Breast epithelium (tissue), 4 donors: ENCODE data around the gene ANKRD18B. TPM values are rescaled to one million over a fixed set of nuclear protein-coding genes. Genes with fewer than 3 reads are reported as not detected.
"Not testable (repeated sequence)": the region's sequence is repeated elsewhere in the genome, so short reads cannot be mapped to it uniquely, and the experiment has no call there.

Experiments used
- DNase-seq, 2 donors: peaks; one replicate each; pipeline ENCODE4 v3.0.0-alpha.2; 2019; ENCODE audit warnings: low spot score in 2 of 2
- H3K27ac ChIP-seq, 2 donors: fragments of 200-600 bp; sonication (generic) in 1 of 2; one replicate each; pipeline ENCODE4 v1.5.1; 2016 to 2019; ENCODE audit warnings: mild to moderate bottlenecking in 1 of 2
- H3K27me3 ChIP-seq, 2 donors: fragments of 200-600 bp; sonication (generic) in 1 of 2; one replicate each; pipeline versions ENCODE4 v1.5.1 to v1.6.0; 2017 to 2019; ENCODE audit warnings: control low read depth in 1 of 2, mild to moderate bottlenecking in 1 of 2
- H3K36me3 ChIP-seq: fragments of 200-600 bp; one replicate; pipeline ENCODE4 v1.5.1; 2019
- H3K4me1 ChIP-seq, 2 donors: fragments of 200-600 bp; sonication (generic); one replicate each; pipeline ENCODE4 v1.5.1; 2016 to 2019; ENCODE audit warnings: control low read depth in 1 of 2
- H3K4me3 ChIP-seq, 3 donors: fragments of 200-600 bp; sonication (generic); 1 replicate in 2 of 3; 2 replicates in 1 of 3; pipeline ENCODE4 v1.5.1; 2016 to 2019; ENCODE audit warnings: mild to moderate bottlenecking in 3 of 3, moderate library complexity in 2 of 3
- H3K9me3 ChIP-seq, 2 donors: fragments of 200-600 bp; sonication (generic) in 1 of 2; one replicate each; pipeline ENCODE4 v1.5.1; 2016 to 2019; ENCODE audit warnings: control low read depth in 1 of 2
- CTCF ChIP-seq, 3 donors: fragments of 450-650 bp; IDR thresholded peaks; one replicate each; pipeline ENCODE4 v1.5.1; 2016 to 2017; ENCODE audit warnings: antibody characterized with exemption in 3 of 3, mild to moderate bottlenecking in 3 of 3, moderate library complexity in 3 of 3
- POLR2A ChIP-seq: fragments of 450-650 bp; IDR thresholded peaks from one replicate; pipeline ENCODE4 v1.6.1; 2016; ENCODE audit warnings: antibody characterized with exemption, mild to moderate bottlenecking, moderate library complexity
- POLR2AphosphoS5 ChIP-seq, 3 donors: sonication (generic); formaldehyde crosslinking; IDR thresholded peaks; one replicate each; pipeline ENCODE4 v1.6.1; 2017; ENCODE audit warnings: antibody characterized with exemption in 3 of 3
- intact Hi-C: fragments of 100-400 bp; cut with DNase I; formaldehyde crosslinking; loops from one replicate; pipeline ENCODE4 v1.15.1; 2023; ENCODE audit warnings: low total_unique reads
- total RNA-seq, 3 donors: library from RNA; depleted of rRNA; stranded (reverse); fragments of >200 nt; gene quantifications; one replicate each; pipeline ENCODE4 v1.1.0, GENCODE V29; 2016

The ANKRD18B gene
- total RNA-seq, 3 donors from 2014 or later = not detected

DNA sequence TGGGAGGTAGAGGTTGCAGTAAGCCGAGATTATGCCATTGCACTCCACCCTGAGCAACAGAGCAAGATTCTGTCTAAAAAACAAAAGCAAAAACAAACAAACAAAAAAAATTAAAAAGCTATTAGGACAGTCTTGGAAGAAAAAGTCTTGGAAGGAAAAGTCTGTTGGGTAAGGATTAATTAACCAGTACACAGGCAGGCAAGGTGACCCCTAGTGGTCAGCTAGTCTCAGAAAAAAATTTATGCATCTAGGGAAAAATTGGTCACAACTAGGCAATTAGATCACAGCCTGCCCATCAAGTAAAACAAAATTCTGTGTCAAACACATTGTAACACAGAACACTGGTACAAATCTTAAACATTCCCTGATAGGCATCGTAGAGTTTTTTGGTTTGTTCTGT lies 6.7 kb upstream of the ANKRD18B start:
- Histone ChIP-seq H3K27me3 (no peaks in the 10 kb centered on the region), H3K4me1 (no peaks in the 10 kb centered on the region), H3K9me3 (no peaks in the 10 kb centered on the region), H3K36me3 (no peaks in the 10 kb centered on the region), H3K4me3 (no peak overlapping the region), H3K27ac (no peak overlapping the region)
- intact Hi-C loops = no loop called here
- no peak for DNase-seq
- peak in 2 of 3 donors; percentile 29 to 32 for TF ChIP-seq CTCF (IDR thresholded peaks at IDR 0.05)
- TF ChIP-seq POLR2AphosphoS5 (IDR thresholded peaks at IDR 0.05) = no peak
- TF ChIP-seq POLR2A = no peak

DNA sequence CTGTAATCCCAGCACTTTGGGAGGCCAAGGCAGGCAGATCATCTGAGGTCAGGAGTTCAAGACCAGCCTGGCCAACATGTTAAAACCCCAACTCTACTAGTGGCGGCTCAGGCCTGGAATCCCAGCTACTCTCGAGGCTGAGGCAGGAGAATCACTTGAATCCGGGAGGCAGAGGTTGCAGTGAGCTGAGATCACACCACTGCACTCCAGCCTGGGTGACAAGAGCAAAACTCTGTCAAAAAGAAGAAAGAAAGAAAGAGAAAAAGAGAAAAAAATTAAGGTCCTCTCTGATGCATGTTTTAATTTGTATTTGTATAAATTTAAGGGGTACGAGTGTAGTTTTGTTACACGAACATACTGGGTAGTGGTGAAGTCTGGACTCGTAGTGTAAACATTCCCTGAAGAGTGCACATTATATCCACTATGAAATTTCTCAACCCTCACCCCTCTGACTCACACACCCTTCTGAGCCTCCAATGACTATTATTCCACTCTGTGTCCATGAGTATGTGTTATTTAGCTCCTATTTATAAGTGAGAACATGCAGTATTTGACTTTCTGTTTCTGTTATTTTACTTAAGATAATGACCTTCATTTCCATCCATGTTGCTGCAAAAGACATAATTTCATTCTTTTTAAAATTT lies 6.0 kb upstream of the ANKRD18B start:
- not testable (repeated sequence) for H3K4me3 ChIP-seq

DNA sequence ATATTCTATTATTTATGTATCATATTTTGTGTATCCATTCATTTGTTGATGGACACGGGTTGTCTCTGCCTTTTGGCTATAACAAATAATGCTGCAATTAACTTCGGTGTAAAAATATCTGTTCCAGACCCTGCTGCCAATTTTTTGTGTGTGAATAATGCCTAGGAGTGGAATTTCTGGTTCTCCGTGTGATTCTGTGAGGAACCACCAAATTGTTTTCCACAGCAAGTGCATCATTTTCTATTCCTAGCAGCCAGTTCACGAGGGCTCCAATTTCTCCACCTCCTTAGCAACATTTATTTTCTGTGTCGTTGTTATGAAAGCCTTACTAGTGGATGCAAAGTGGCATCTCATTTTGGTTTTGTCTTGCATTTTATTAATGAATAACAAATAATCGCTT lies 2.2 kb upstream of the ANKRD18B start:
- H3K4me1 ChIP-seq, intact Hi-C loops, H3K36me3 ChIP-seq, H3K9me3 ChIP-seq, H3K27ac ChIP-seq, H3K4me3 ChIP-seq, DNase-seq: not testable (repeated sequence)
- H3K27me3 ChIP-seq = peaks cover 6 to 15% of the 10 kb centered on the region in 2 donors

More for the DNA sequence above, 6.0 kb upstream of the ANKRD18B start:
- H3K9me3 ChIP-seq, H3K4me1 ChIP-seq, H3K36me3 ChIP-seq, intact Hi-C loops, H3K27me3 ChIP-seq, DNase-seq, H3K27ac ChIP-seq: not testable (repeated sequence)

DNA sequence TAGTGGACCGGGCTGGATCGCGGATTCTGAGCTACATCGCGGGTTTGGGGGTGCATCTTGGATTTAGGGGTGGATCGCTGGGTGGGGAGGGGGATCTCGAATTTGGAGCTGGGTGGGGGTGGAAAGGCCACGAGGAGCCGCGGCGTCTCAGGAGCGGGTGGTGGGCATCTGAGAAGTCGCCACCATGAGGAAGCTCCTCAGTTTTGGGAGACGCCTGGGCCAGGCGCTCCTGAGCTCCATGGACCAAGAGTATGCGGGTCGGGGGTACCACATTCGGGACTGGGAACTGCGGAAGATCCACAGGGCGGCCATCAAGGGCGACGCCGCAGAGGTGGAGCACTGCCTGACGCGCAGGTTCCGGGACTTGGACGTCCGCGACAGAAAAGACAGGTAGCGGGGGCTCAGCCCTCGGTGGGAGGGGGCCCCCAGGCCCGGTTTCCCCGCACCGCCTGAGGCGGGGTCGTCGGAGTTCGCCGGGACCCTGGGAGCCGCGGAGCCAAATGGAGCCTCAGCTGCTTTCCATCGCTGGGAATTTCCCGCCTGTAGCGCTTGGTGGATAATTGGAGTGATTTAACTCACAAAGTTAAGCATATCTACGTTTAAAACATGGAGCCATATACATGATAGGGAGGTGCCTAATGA lies 376 bp downstream of the ANKRD18B start:
- TF ChIP-seq POLR2AphosphoS5 (IDR thresholded peaks at IDR 0.05) (no peak), CTCF (IDR thresholded peaks at IDR 0.05) (no peak), POLR2A (no peak)
- intact Hi-C loops = no loop called here
- no peak for DNase-seq
- no peaks in the 10 kb centered on the region for H3K9me3 ChIP-seq
- peaks cover 6 to 15% of the 10 kb centered on the region in 2 donors for H3K27me3 ChIP-seq
- peak overlapping the region; percentile 12 to 64 (median 47) for H3K4me3 ChIP-seq
- H3K4me1 ChIP-seq = no peaks in the 10 kb centered on the region
- H3K27ac ChIP-seq = no peak overlapping the region
- no peaks in the 10 kb centered on the region for H3K36me3 ChIP-seq

- peaks cover 6 to 15% of the 10 kb centered on the region in 2 donors for H3K27me3 ChIP-seq
- H3K4me3 ChIP-seq, intact Hi-C loops, DNase-seq, H3K4me1 ChIP-seq, H3K27ac ChIP-seq, H3K36me3 ChIP-seq, H3K9me3 ChIP-seq: not testable (repeated sequence)
These were observed 4.0 kb downstream of the ANKRD18B start for GRCh38 chr9:33528069-33528468.

DNA sequence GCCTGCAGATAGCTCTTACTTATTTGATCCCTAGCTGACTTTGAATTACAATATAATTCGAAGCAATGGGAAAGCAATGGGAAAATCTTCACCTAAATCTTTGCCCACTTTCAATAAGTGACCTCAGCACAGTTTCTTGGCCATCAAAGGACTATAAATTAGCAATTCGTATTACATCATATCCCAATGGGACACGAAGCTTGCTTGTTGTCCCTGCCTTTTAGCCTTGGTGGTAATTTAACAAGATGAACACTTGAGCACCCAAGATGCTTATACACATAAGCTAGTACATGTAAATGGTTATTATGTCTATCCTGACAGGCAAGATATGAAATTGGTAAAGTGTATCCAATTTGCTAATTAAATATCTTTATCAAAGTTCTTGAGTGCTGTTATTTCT lies 9.9 kb downstream of the ANKRD18B start:
- H3K27me3 ChIP-seq, intact Hi-C loops, DNase-seq, H3K27ac ChIP-seq, H3K4me3 ChIP-seq, H3K36me3 ChIP-seq, H3K9me3 ChIP-seq, H3K4me1 ChIP-seq: not testable (repeated sequence)

- no peak for DNase-seq
- TF ChIP-seq CTCF (IDR thresholded peaks at IDR 0.05) = no peak
- no peak for TF ChIP-seq POLR2AphosphoS5 (IDR thresholded peaks at IDR 0.05)
- no peaks in the 10 kb centered on the region for H3K36me3 ChIP-seq
- no peaks in the 10 kb centered on the region for H3K4me1 ChIP-seq
- no peaks in the 10 kb centered on the region for H3K27me3 ChIP-seq
- intact Hi-C loops = no loop called here
- H3K9me3 ChIP-seq = no peaks in the 10 kb centered on the region
- H3K27ac ChIP-seq = no peak overlapping the region
- H3K4me3 ChIP-seq = no peak overlapping the region
These were observed 11.5 kb downstream of the ANKRD18B start for GRCh38 chr9:33535541-33535940.

DNA sequence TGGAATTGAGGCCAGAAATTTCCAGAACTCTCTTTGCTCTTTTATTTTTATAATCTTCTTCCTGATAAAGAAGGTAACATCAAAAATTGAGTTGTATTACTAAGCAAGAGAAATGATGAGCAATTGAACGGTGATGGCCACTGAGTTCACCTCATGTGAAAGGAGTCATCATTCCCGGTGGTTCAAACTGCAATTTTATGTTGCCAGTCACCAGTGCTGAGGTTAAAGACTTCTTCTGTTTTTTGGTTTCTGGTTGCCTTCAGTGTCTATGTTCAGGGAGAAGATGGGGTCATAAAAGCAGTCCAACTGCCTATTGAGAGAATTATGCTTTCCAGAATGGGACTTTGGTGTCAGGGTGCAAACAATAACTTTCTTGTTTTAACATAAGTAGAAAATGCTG lies 19.4 kb downstream of the ANKRD18B start:
- H3K27ac ChIP-seq, H3K27me3 ChIP-seq, DNase-seq, H3K9me3 ChIP-seq, intact Hi-C loops, H3K4me3 ChIP-seq, H3K4me1 ChIP-seq, H3K36me3 ChIP-seq: not testable (repeated sequence)

DNA sequence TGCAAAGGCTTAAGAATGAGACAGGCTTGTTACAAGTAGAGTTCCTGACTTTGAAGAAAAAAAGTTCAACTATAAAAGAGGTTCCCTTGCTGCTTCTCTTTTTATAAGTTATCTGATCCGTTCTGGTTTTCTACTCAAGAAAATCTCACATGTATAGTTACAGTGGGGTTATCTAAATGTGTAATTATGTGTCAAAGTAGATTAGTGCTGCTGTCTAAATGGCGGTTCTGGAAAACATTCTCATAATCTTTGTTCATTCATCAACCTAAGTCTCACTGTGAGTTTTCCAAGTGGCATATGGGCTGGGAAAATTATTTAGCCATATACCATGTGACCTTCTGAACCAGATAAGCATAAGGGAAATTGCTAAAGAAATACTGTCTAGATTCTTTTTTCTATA lies 21.7 kb downstream of the ANKRD18B start:
- not testable (repeated sequence) for H3K36me3 ChIP-seq

GRCh38 chr9:33548816-33549215 lies 24.8 kb downstream of the ANKRD18B start:
- DNase-seq, intact Hi-C loops, H3K9me3 ChIP-seq, H3K27ac ChIP-seq, H3K36me3 ChIP-seq, H3K4me1 ChIP-seq, H3K27me3 ChIP-seq, H3K4me3 ChIP-seq: not testable (repeated sequence)

More for the DNA sequence above, 21.7 kb downstream of the ANKRD18B start:
- intact Hi-C loops, H3K9me3 ChIP-seq, H3K27me3 ChIP-seq, H3K27ac ChIP-seq, DNase-seq, H3K4me3 ChIP-seq, H3K4me1 ChIP-seq: not testable (repeated sequence)
